Measurements from ENCODE around the gene MRPL23.

- TF ChIP-seq SUZ12 (IDR thresholded peaks at IDR 0.05; ENCODE audit: extremely low read depth, insufficient read depth, insufficient read length) (no peak), YY1 (IDR thresholded peaks at IDR 0.05; ENCODE audit: insufficient read depth, insufficient read length) (no peak)
These were observed 10.1 kb upstream of the MRPL23 start for GRCh38 chr11:1936781-1937615.
